HG03095 (cell line): ENCODE results near the gene IQCH.

Experiments
- ATAC-seq: cut with Tn5 transposase; IDR thresholded peaks from one replicate; pipeline ENCODE4 v1.9.1; 2021; ENCODE audit warnings: moderate library complexity; ENCODE audit not compliant: unreplicated experiment

IQCH gene

DNA sequence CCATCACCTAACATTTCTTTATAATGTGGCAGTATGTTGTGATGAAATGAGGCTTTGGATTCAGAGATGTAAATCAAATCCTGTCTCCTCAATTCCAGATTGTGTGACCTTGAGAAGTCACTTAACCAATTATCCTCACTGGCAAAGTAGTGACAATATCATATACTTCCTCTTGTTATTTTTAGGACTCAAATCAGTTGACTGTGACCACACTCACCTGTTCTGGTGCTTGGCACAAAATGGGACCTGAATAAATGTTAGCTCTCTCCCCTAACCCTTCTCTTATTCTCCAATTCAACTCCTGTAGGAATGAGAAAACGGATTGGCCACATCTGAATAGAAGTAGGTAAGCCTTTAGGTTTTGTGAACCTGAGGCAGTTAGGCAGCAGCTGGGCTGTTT lies 42.1 kb downstream of the IQCH start:
- ATAC-seq = no peak

DNA sequence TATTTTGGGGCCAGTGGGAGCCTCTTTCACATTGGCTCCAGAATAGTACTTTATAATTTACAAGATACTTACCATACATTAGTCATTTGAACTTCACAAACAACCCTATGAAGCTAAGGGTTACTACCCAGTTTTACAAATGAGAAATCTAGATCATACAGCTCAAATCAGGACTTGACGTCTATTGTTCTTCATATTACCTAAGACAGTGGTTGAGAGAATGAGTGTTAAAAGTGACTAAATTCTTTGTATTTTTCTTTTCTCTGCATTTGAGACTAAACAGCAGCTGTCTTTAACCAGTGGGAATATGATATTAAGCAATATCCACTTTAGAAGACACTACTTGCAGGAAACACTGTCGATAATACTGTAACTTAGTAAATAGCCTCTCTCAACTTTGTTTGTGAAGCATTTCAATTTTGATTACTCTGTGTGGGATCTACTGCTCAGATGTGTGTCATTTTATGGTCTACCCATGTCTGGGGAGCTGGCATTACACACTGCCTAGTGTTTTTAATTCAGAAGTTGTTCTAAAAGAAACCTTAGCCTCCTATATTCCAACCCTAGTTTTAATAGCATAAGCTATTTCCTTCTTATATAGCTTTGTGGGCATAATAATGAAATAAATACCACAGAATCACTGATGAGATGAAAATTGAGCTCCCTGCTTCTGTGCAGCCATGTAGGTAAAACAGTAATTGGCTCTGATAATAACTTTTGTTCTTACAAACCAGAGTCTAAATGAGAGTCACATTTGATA lies 45.9 kb downstream of the IQCH start:
- ATAC-seq = no peak

DNA sequence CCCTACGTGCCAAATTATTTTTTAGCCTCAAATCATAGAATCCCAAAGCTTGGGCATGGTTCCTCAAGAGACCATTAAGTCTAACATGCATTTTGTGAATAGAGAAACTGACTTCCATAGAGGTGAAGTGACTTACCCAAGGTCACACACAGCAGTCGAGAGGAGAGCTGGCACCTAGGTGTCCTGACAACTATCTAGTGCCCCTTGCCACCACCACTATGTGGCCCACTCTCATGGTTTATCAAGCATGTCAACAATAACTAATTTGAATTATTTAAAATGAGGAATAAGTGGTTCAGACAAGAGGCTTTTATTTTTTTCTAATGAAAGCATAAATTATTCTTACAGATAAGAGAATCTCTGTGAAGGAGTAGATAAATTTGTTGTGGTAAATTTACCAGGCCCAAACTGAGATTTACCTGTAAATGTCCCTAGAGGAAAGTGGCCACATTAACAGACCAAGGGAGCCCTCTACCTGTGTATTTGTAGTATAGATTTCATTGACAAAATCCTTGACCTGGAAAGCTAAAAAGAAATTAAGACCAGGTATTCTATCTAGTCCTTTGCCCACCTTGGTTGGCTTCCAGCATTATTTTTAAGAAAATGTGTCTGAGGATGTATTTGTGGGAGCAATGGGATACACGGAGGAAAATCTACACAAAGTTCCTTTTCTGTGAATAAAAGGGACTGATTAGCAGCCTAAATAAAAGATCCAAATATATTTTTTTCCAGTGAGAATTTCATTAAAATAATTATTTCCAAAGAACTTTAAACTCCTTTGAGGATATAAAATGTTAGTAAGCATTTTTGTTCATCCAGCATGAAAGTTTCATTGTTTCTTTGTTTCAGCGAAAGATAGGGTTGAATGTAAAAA lies 49.1 kb downstream of the IQCH start:
- ATAC-seq = no peak

DNA sequence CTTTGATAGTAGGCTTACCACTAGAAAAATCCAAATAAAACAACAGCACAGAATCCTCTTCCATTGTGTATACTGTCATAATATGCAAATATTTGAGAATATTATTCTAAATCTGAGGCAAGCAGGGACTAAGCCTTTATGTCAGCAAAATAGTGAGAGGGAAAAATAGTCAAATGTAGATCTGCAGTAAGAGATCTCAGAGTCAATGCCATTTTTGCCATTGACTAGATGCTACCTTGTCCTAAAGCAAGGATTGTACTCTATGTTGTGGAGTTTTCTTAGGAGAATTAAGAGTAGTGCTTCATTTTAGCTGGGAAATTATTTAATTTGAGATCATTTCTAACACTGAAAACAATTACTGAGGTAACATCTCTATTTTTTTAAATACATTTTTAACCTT lies 50.2 kb downstream of the IQCH start:
- ATAC-seq = no peak

DNA sequence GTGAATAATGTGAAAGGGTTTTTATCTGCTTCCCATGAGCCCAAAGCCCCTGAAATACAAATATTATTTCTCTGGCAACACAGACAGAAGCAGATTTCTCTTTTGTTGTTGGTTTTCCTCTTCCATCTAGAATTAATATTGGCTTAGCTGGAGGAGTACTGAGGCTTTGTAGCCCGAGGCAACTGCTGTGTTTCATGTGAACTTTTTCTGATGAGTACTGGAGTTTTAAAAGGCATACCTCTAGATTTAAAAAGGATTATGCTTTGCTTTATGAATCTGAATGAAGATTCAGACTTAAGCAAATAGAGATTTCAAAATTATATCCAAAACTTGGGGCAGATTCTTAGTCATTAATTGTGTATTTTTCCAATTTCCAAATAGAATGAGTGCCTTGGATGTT lies 50.9 kb downstream of the IQCH start:
- no peak for ATAC-seq

DNA sequence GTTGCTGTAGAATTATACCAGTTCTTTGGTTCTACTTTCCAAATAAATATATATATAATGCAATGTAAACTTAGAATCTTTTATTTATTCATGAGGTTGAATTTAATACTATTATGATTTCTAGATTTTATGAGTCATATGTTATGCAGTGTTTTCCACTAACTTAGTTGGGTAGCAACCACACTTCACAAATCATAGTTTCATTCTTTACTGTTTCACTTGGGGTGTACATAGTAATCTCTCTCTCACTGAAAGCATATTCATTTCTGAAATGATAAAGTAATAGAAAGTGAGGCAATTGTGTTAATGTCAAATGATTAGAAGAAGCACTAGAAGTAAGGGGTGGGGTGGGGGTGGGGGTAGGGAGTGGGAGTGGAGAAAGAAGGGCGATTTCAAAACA lies 52.6 kb downstream of the IQCH start:
- ATAC-seq = no peak

DNA sequence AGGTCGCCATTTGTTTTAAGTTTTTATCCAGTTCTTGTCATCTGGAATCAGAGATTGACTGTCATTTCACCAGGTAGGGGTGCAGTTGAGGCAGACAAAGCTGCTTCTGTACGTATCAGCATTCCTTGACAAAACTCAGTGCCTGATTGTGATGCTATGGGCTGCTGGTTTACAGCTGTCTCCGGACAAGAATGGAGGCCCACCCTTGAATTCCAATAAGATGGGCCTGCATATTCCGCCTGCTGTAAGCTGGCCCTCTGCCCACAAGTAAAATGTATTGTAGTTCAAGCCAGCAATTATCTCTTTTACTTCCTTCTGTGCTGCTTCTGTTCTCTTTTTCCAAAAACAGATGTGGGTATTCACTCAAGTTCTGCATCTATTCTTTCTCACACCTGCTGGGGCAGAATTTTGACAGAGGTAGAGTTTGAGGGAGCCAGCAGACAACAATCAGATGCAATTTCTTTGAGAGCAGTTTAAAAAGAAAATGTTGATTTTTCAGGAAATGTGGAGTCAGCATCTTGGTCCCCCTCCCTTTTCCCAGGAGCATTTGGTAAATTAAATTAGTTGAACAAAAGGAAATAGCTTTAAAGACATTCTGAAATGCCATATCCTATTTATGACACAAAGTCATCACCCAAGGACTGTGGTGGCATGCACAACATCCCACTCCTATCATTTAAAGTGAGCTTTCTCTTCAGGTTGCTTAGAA lies 53.5 kb downstream of the IQCH start:
- ATAC-seq = no peak

DNA sequence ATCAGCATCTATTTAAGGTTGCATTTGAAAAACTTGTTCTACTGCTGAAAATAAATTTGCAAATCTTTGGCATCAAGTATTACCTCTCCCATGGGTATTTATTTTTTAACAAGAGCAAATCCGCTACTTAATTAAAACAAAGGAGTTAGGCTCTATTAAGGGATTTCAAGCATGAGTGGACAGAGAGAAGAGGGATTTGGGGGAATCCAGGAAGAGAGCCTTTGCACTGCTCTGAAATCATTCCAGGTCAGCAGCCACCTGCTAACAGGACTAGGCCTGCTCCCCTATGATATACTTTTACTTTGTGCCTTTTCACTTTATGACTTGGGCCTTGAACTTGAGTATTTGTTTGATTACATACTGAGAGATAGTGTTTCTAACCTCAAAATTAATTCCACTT lies 57.1 kb downstream of the IQCH start:
- ATAC-seq = no peak

DNA sequence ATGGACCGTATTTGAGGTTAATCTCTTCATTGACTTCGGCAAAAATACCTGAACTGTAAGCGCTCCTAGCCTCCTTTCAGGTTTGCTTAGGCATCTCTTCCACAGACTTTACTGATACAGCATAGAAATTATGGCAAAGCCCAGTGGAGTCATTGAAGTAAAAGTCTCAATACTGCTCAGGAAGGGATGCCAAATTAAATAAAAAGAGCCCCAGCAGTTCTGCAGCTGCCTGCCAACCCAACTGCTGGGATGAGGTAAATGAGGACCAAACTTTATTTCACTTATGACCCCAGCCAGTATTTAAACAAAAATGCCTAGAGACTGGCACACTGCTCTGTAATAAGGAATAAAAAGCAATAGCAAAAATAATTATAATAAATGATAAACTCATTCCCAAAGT lies 65.4 kb downstream of the IQCH start:
- no peak for ATAC-seq

DNA sequence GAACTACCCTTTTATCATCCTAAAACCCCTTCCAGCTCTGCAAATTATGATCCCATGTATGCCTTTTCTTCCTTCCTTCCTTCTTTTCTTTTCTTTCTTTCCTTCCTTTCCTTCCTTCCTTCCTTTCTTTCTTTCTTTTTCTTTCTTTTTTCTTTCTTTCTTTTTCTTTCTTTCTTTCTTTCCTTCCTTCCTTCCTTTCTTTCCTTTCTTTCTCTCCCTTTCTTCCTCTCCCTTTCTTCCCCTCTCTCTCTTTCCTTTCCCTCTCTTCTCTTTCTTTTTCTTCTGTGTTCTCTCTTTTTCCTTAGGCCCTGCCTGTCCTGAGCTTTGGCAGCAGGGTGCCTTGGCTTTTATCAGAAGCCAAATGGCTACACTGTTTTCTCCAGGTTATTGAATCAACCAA lies 66.8 kb downstream of the IQCH start:
- no peak for ATAC-seq

DNA sequence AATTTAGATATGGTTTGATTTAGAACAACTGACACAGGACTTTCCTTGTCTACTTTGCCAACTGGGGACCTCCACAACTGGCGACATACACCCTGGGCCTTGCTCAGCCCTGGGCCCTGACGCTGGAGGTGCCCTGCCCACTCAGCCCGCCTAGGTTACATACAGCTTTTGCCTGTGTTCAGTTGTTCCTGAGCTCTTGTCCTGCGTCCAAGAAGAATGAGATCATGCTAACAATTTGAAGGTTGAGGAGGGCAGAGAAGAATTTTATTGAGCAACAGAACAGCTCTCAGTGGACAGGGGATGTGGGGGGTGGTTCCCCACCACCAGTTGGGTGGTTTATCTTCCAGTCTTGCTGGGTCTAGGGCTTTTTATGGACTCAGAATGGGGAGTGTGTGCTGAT lies 67.9 kb downstream of the IQCH start:
- ATAC-seq = no peak

DNA sequence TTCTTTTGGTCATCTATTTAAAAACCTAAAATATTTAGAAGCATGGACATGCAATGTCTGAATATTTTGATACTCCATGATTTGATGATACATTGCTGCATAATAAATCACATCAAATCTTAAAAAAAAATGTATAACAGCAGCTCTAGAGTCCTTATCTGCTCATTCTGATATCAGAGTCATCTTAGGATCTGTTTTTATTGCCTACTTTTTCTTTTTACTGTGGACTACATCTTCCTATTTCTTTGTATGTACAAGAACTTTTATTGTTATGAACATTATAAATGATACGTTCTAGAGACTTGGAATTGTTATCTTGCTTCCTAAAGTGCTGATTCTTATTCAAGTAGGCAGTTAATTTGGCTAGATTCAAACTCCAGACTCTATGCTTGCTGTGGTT lies 72.7 kb downstream of the IQCH start:
- ATAC-seq = no peak

DNA sequence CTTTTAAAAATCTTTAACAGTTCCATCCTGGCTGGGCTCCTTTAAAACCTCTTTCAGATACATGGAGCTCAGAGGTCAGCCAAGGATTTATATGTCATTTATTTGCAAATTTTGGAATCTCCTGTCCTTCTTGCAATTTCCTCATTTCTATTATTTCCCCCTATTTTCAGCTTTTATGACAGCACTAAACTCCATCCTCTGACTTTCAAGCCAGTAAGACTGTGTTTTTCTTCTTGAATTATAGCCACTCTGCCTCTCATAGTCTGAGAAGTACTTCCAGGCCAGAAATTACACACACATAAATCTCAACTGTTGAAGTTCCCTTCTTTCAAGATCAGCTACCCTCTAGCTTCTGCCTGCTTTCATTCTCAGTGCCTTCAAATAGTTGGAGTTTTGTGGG lies 73.2 kb downstream of the IQCH start:
- no peak for ATAC-seq

DNA sequence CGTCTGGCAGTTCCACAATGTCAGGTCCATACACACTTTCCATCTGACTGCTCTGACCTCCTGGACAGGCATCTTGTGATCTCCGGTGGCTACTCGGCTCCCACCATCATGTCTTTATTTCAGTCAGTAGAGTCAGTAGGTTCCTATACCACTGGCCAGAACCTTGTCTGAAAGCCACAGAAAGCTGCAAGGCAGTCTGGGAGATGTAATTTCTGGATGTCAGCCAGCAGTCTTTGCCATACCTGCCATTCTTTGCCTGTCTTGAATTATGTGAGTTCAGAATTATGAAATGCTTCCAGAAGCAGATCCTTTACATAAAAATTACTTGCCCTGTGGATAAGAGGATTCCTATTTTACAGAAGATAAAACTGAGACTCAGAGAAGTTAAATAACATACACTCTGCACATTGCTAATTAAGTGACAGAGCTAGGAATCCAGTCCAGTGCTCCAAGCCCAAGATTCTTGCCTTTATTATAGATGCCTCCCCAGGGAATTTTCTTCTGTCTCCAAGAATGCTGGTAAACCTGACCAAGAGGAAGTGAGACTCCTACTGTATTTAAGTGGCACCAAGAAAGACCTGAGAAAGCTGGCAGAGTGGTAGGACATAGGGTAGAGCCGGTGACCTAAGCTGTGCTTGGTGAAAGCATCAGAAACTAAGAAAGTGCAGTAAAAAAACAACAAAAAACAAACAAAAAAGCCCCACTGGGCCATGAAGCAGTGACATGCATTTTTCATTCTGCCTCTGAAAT lies 75.6 kb downstream of the IQCH start:
- ATAC-seq = no peak

DNA sequence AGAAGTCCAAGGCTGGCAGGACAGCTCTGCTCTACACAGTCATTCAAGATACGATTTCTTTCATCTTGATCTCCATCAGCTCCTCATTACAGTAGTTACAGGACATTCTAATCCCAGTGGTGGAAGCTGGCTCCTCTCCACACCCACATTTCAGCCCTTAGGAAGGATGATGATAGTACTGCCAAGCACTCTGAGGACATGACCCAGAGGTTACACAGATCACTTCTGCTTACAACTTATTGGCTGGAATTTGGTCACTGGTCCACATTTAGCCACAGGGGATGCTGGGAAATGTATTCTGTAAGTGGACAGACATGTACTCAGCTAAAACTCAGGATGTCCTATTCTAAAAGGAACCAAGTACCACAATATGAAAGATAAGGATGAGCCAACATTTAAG lies 77.1 kb downstream of the IQCH start:
- no peak for ATAC-seq

DNA sequence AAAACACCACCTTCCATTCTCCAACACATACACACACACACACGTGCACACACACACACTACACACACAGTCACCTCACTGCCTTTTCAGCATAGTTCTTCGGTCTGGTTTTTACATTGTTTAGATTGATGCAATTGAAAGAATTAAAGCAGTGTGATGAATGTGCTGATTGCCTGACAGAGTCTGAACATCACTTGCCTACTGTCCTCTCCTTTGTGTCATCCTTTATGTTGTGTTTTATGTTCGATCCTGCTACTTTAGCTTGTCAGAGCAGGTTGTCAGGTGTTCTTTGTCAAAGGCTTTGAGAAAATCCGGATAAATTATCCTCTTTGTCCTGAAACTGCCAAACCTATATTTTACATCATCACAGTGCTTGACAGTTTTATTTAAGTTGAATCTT lies 80.4 kb downstream of the IQCH start:
- ATAC-seq = no peak

DNA sequence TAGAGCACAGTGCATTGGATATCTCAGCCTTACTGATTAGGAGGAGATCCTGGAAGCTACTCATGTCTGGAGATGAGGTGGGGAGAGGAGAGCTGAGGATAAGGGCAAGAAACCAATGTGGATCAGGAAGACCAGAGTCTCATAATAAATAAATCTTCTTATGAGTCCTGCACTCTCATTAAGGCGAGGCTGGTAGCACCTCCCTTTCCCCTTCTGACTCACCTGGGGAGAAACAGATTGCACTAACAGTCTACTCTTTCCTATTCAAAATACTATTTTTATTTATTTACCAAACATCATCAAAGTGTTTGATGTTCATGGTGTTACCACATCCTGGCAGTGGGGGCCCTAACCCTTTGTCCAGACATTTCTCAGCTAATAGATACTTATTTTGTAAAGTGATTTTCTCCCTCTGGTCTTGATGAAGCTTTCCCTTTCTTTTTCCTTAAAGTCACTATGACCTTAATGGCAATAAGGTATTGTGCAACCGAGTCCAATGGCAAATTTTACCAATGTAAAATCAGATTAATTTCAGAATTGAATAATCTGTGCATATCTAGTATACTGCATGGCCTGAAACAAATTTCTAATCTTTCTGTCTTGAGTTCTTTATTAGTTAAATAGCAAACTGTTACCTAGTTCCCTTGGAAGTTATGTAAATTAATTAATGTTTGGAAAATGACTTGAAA lies 81.1 kb downstream of the IQCH start:
- ATAC-seq = no peak

DNA sequence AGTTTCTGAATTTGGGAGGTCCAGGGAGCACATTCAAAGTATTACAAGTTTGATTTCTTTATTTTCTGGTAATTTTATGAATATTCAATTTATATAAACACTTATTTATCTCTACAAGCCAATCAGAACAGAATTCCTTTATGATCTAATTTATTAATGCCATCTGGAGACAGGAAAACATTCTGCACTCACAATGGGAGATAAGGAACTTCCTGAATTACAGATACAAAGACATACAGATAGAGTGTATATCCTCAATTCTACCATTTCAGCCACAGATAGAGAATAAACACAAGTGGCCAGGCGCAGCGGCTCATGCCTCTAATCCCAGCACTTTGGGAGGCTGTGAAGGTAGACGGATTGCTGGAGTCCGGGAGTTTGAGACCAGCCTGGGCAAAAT lies 86.0 kb downstream of the IQCH start:
- ATAC-seq = no peak

DNA sequence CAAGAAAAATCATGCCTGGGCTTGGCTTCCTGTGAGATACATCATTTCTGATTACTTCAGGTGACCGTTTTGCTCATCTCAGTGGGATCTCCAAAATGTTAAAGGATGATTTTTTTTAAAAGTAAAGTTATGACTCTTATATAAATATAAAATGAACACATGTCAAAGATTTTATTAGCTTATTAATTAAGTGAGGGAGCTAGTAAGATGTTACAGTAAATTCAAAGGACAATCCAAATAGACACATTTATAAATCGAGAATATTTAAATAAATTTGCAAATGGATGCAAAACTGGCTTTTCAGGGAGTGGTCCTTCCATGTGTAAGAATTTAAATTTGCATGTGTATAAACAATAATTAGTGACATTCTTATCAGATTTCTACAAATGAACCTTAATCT lies 87.0 kb downstream of the IQCH start:
- ATAC-seq = no peak

DNA sequence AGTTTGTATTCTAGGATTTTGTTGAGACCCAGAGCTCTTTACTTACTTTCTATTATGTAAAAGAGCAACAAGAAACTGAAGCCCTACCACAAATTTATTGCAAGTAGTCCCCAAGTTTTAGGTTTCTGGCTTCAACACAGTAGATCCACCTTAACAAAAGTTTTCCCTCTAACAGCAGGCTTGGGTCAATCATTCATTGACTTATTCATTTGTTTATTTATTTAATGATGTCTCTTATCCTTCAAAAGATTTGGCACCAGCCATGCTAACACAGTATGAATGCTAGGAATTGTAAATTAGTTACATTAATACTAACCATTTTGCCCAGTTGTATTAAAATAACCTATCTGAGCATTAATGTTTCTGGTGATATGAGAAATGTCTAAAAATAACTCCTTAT lies 88.6 kb downstream of the IQCH start:
- no peak for ATAC-seq

DNA sequence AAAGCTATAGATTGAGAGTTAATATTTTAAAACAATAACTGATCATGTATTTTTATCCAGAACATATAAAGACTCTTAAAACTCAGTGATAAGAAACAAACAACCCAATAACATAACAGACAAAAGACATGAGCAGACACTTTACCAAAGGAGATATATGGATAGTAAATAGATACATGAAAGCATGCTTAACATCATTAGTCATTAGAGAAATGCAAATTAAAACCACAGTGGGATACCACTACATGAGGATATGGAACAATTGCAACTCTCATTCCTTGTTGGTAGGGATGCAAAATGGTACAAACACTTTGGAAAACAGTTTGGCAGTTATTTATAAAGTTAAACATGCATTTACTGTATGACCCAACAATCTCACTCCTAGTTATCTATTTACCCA lies 95.0 kb downstream of the IQCH start:
- no peak for ATAC-seq
